Measurements from ENCODE around the gene RTN1.

DNA sequence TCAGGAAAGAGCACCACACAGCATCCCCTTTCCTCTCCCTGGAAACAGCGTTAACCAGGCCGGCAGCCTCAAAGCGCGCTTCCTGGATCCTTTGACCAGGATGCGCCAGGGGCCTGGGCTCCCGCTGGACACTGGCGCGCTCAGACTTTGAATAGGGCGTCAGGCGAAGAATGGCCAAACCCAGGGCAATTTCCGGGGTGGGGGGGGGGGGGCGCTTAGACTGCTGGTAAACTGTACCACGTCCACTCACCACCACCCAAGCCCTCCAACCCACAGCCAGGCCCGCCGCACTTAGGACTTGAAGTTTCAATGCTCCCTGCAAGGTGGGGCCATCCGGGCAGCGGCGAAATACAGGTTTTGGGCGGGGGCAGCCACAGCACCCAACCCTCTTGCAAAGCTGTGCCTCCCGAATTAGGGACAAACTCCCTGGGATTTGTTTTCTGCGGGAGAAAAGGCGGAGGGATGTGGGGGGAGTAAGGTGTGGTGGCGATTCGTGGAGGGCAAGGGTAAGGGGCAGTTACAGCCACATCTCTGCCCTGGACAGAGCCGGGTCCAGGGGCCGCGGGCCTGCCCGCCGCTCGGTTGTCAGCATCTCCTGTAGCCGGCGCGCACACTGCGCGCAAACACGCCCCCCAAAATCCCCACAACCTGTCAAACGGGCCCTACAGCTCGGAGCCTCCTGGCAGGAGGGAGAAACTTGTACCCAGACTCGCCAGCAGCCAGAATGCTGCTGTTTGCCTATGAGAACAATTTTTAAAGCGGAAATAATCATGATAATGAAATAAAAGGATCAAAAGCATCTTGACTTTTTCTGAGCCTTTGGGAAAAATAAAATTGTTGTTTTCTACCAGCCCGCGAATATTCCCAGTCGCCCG lies 958 bp downstream of the RTN1 start:
- TF ChIP-seq POLR2A (IDR thresholded peaks at IDR 0.05) (no peak), CTCF (IDR thresholded peaks at IDR 0.05) (no peak)
